Panc1 (cell line): ENCODE data around the gene DHDH.

Source experiments
- SIN3A ChIP-seq: IDR thresholded peaks from 2 replicates; pipeline ENCODE4 v1.6.1; 2012; ENCODE audit warnings: low read depth, mild to moderate bottlenecking, low read length, moderate library complexity, borderline replicate concordance; ENCODE audit not compliant: insufficient read depth
- TF ChIP-seq, protein P1 (sequence below): fragments of 450-650 bp; IDR thresholded peaks from 2 replicates; pipeline ENCODE4 v1.5.1; 2017; ENCODE audit warnings: mild to moderate bottlenecking

- no peak for TF ChIP-seq SIN3A
- TF ChIP-seq, protein P1, sequence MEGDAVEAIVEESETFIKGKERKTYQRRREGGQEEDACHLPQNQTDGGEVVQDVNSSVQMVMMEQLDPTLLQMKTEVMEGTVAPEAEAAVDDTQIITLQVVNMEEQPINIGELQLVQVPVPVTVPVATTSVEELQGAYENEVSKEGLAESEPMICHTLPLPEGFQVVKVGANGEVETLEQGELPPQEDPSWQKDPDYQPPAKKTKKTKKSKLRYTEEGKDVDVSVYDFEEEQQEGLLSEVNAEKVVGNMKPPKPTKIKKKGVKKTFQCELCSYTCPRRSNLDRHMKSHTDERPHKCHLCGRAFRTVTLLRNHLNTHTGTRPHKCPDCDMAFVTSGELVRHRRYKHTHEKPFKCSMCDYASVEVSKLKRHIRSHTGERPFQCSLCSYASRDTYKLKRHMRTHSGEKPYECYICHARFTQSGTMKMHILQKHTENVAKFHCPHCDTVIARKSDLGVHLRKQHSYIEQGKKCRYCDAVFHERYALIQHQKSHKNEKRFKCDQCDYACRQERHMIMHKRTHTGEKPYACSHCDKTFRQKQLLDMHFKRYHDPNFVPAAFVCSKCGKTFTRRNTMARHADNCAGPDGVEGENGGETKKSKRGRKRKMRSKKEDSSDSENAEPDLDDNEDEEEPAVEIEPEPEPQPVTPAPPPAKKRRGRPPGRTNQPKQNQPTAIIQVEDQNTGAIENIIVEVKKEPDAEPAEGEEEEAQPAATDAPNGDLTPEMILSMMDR, result no peak
Observed at GRCh38 chr19:48992581-48993174, 59.2 kb downstream of the DHDH start.
